Measurements from ENCODE around the gene XPO5. TPM values are rescaled to one million over a fixed set of nuclear protein-coding genes. Genes with fewer than 3 reads are reported as not detected.

The XPO5 gene
- total and polyA plus RNA-seq, 2 of the 4 experiments (the other 2 are of a cell fraction) = 29.0 to 30.1 TPM

DNA sequence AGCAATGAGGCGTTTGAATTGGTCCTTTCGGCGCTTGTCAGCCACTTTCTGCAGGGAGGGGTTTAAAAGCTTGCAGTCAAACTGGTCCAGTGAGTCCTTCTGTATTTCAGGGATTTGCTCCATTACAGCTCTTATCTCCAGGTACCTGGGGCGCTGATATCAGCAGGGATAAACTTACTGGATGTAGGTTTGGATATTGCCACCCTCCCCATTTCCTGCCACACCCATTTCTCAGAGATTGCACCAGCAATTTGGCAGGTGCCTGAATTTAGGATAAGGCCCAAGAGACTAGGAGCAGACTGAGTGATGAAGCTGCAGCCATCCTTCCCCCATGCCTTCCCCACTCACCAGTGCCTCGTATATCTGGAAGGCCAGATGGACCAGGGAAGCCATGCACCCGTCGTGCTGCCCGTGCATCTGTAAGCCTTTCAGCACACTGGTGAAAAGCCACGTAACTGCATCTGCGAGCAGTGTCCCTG is 51.3 kb downstream of the XPO5 start:
- Histone ChIP-seq H2BK15ac (ENCODE audit: low read depth, low read length) (no peak overlapping the region), H3K4me3 (ENCODE audit: insufficient read depth, low read depth, low read length) (no peak overlapping the region), H2AK5ac (ENCODE audit: low read depth, low read length) (no peak overlapping the region), H3K4ac (ENCODE audit: low read depth, low read length) (no peak overlapping the region), H2BK5ac (ENCODE audit: low read depth, low read length, poor library complexity, severe bottlenecking) (no peak overlapping the region), H4K20me1 (ENCODE audit: insufficient read depth, low read length) (no peaks in the 10 kb centered on the region), H3K27ac (ENCODE audit: insufficient read depth, low read length) (no peak overlapping the region), H3K9me3 (ENCODE audit: control insufficient read depth, insufficient read depth, low read length) (no peaks in the 10 kb centered on the region), H3K9me1 (ENCODE audit: insufficient read depth, low read length) (peaks cover 5% of the 10 kb centered on the region; the same call in 1 of the 2 replicates), H3K27me3 (ENCODE audit: control insufficient read depth, insufficient read depth, low read length) (no peaks in the 10 kb centered on the region), H3K23ac (ENCODE audit: low read depth, low read length) (no peak overlapping the region), H3K36me3 (ENCODE audit: control insufficient read depth, insufficient read depth, low read length) (peaks cover 74% of the 10 kb centered on the region), H2BK20ac (ENCODE audit: low read depth, low read length) (no peak overlapping the region), H4K91ac (ENCODE audit: insufficient read depth, low read depth, low read length) (no peak overlapping the region), H2AFZ (replicated peaks; ENCODE audit: low read length, poor library complexity) (no peak overlapping the region), H3K14ac (replicated peaks; ENCODE audit: low read depth, low read length) (no peak overlapping the region), H3K79me1 (ENCODE audit: low read depth in 1 of 2, low read length in 2 of 2) (peaks cover 6 to 21% of the 10 kb centered on the region in 2 experiments), H3K56ac (ENCODE audit: extremely low read depth, insufficient read depth, low read length) (no peak overlapping the region), H4K8ac (ENCODE audit: low read depth in 2 of 2, low read length in 2 of 2) (no peak overlapping the region), H2BK120ac (ENCODE audit: low read depth, low read length) (no peak overlapping the region), H3K9ac (ENCODE audit: low read depth, low read length) (no peak overlapping the region), H3K4me2 (ENCODE audit: low read depth, low read length) (no peak overlapping the region), H3K18ac (ENCODE audit: low read depth, low read length) (no peak overlapping the region), H4K5ac (ENCODE audit: low read depth, low read length) (no peak overlapping the region), H2AK9ac (replicated peaks; ENCODE audit: low read depth, low read length, poor library complexity) (no peak overlapping the region), H3K4me1 (ENCODE audit: control insufficient read depth, insufficient read depth, low read length) (peaks cover 3% of the 10 kb centered on the region)
- in situ Hi-C loops (cut with MboI; ENCODE audit: low sequenced_read_pairs) = no loop called here
- BruUV-seq (replicated peaks) = no TSS peak
- CTCF ChIA-PET = no interaction called here
- no peak for DNase-seq
- dilution Hi-C loops (cut with HindIII; ENCODE audit: low sequenced_read_pairs, unreplicated experiment) = no loop called here
- ATAC-seq (ENCODE audit: low read depth) = no peak
- POLR2A ChIA-PET (ENCODE audit: unreplicated experiment) = no interaction called here
- WGBS, 2 experiments (ENCODE audit: extremely low coverage in 2 of 2, insufficient read length in 1 of 2) = 100% methylated on average over 3 of the region's 10 CpGs; no CpG with 5 or more reads in 1 of the 2 experiments
- TF ChIP-seq MXI1 (IDR thresholded peaks at IDR 0.05; ENCODE audit: borderline replicate concordance, low read depth, low read length) (no peak), RFX5 (IDR thresholded peaks at IDR 0.05; ENCODE audit: low read depth, low read length) (no peak)
- intact Hi-C loops (cut with micrococcal nuclease) = loop anchor here (5.0 kb wide), 1 partner anchor 38 kb away; no protein-coding TSS in a partner anchor
